ENCODE data around the gene PWWP2B. TPM values are rescaled to one million over a fixed set of nuclear protein-coding genes. Genes with fewer than 3 reads are reported as not detected.
A peak's percentile ranks its signal among the peaks of the same experiment; 100 is the strongest.

The PWWP2B gene
- total RNA-seq, 4 donors from 2014 or later = 45.9 to 129 (median 61.2) TPM

GRCh38 chr10:132403511-132404168 is 6.6 kb downstream of the PWWP2B start:
- 73% methylated on average over 14 of the region's 25 CpGs; no CpG with 5 or more reads in 1 of the 2 donors for WGBS, 2 donors (ENCODE audit: low coverage in 1 of 2)
- peak overlapping the region in 3 of 4 donors; percentile 96 to 98 (median 97) for H3K27ac ChIP-seq

GRCh38 chr10:132404169-132404880 is 7.3 kb downstream of the PWWP2B start:
- no peaks in the 10 kb centered on the region for H3K27me3 ChIP-seq
- H3K9me3 ChIP-seq = no peaks in the 10 kb centered on the region
- 86% methylated on average over 23 of the region's 32 CpGs; no CpG with 5 or more reads in 1 of the 2 donors for WGBS, 2 donors (ENCODE audit: low coverage in 1 of 2)
- peaks cover 55 to 81% (median 72%) of the 10 kb centered on the region in 4 donors for H3K4me1 ChIP-seq
- intact Hi-C loops (cut with DNase I; ENCODE audit: low total_unique reads) (no loop called here), in situ Hi-C loops (cut with MboI; ENCODE audit: low pct_ligation_motif_present in 1 of 4, low pct_unique_long_range_greater_than_20kb in 1 of 4, low sequenced_read_pairs in 3 of 4) (no loop called here)
- peaks cover 0 to 21% (median 6%) of the 10 kb centered on the region in 4 donors for H3K36me3 ChIP-seq
- H3K4me3 ChIP-seq = no peak overlapping the region
- no peak for DNase-seq
- no peak for TF ChIP-seq POLR2A (IDR thresholded peaks at IDR 0.05)
- no peak for TF ChIP-seq CTCF (IDR thresholded peaks at IDR 0.05)
- TF ChIP-seq EP300 (IDR thresholded peaks at IDR 0.05; ENCODE audit: low read depth) = no peak
- TF ChIP-seq POLR2AphosphoS5 (IDR thresholded peaks at IDR 0.05) = no peak
- H3K27ac ChIP-seq = peak overlapping the region in 3 of 4 donors; percentile 96 to 98 (median 97)

More at GRCh38 chr10:132403511-132404168, 6.6 kb downstream of the PWWP2B start:
- DNase-seq = no peak
- peaks cover 51 to 81% (median 72%) of the 10 kb centered on the region in 4 donors for H3K4me1 ChIP-seq
- intact Hi-C loops (cut with DNase I; ENCODE audit: low total_unique reads) (no loop called here), in situ Hi-C loops (cut with MboI; ENCODE audit: low pct_ligation_motif_present in 1 of 4, low pct_unique_long_range_greater_than_20kb in 1 of 4, low sequenced_read_pairs in 3 of 4) (no loop called here)
- no peaks in the 10 kb centered on the region for H3K9me3 ChIP-seq
- peaks cover 0 to 21% (median 6%) of the 10 kb centered on the region in 4 donors for H3K36me3 ChIP-seq
- TF ChIP-seq POLR2A (IDR thresholded peaks at IDR 0.05) = peak; percentile 27
- TF ChIP-seq EP300 (IDR thresholded peaks at IDR 0.05; ENCODE audit: low read depth) = no peak
- no peaks in the 10 kb centered on the region for H3K27me3 ChIP-seq
- no peak overlapping the region for H3K4me3 ChIP-seq

- intact Hi-C loops (cut with DNase I; ENCODE audit: low total_unique reads) = no loop called here
- WGBS, 2 donors (ENCODE audit: low coverage in 1 of 2) = 91% methylated on average over 49 of the region's 54 CpGs; no CpG with 5 or more reads in 1 of the 2 donors
- H3K4me3 ChIP-seq = no peak overlapping the region
Observed at GRCh38 chr10:132404911-132405462, 8.0 kb downstream of the PWWP2B start.

GRCh38 chr10:132405463-132405991 is 8.5 kb downstream of the PWWP2B start:
- Histone ChIP-seq H3K4me3 (no peak overlapping the region), H3K4me1 (peaks cover 48 to 81% (median 70%) of the 10 kb centered on the region in 4 donors), H3K27ac (peak overlapping the region in 3 of 4 donors; percentile 96 to 98 (median 97)), H3K27me3 (no peaks in the 10 kb centered on the region), H3K9me3 (no peaks in the 10 kb centered on the region), H3K36me3 (peaks cover 0 to 21% (median 6%) of the 10 kb centered on the region in 4 donors)
- DNase-seq = no peak
- in situ Hi-C loops (cut with MboI; ENCODE audit: low pct_ligation_motif_present in 1 of 4, low pct_unique_long_range_greater_than_20kb in 1 of 4, low sequenced_read_pairs in 3 of 4) = no loop called here
- WGBS, 2 donors (ENCODE audit: low coverage in 1 of 2) = 95% methylated on average over 53 of the region's 53 CpGs; no CpG with 5 or more reads in 1 of the 2 donors
- intact Hi-C loops (cut with DNase I; ENCODE audit: low total_unique reads) = no loop called here
- TF ChIP-seq POLR2AphosphoS5 (IDR thresholded peaks at IDR 0.05) = no peak
- no peak for TF ChIP-seq EP300 (IDR thresholded peaks at IDR 0.05; ENCODE audit: low read depth)
- TF ChIP-seq POLR2A (IDR thresholded peaks at IDR 0.05) = no peak
- no peak for TF ChIP-seq CTCF (IDR thresholded peaks at IDR 0.05)

More at GRCh38 chr10:132404911-132405462, 8.0 kb downstream of the PWWP2B start:
- Histone ChIP-seq H3K4me1 (peaks cover 53 to 81% (median 72%) of the 10 kb centered on the region in 4 donors), H3K27me3 (no peaks in the 10 kb centered on the region), H3K27ac (peak overlapping the region in 3 of 4 donors; percentile 96 to 98 (median 97)), H3K9me3 (no peaks in the 10 kb centered on the region), H3K36me3 (peaks cover 0 to 21% (median 6%) of the 10 kb centered on the region in 4 donors)
- in situ Hi-C loops (cut with MboI; ENCODE audit: low pct_ligation_motif_present in 1 of 4, low pct_unique_long_range_greater_than_20kb in 1 of 4, low sequenced_read_pairs in 3 of 4) = no loop called here
- DNase-seq = no peak
- TF ChIP-seq POLR2AphosphoS5 (IDR thresholded peaks at IDR 0.05) (no peak), POLR2A (IDR thresholded peaks at IDR 0.05) (no peak), EP300 (IDR thresholded peaks at IDR 0.05; ENCODE audit: low read depth) (no peak), CTCF (IDR thresholded peaks at IDR 0.05) (no peak)
